ENCODE measurements around the gene FABP2.
"Not testable (repeated sequence)": the region's sequence is repeated elsewhere in the genome, so short reads cannot be mapped to it uniquely, and the experiment has no call there.

The FABP2 gene

DNA sequence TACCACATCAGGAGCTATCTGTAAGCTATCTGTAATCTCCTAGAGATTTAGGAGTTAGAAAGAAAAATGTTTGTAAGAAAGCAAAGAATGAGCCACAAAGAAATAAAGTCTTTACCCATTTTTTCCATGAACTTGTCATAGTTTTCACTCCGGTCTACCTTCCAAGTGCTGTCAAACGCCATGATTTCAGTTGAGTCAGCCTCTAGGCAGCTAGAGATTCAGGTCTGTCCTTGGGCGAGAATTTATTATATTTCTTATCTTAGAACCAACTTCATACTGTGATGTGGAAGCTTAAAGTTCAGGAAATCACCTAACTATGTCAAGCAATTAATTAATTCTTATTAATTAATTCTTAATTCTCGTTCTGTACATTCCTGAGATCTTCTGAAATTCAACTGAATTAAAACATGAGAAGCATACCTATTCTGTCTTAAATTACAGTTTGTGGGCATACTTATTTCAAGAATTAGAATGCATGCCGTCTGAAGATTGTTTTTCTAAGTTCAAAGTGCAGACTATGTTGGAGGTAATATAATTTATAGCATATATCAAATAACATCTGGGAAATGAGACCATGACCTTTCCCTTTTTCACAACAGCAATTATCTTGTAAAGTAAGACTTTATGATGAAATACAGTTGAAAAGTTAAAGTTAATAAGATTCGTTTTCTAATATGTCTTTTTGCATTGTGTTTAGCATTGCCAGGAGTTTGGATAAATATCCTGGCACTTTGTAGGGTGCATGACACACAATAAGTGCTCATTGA lies at the start of gene FABP2:
Gene FABP2 (minus strand): TSS at position 218 of the 767 bp plus-strand sequence. CDS start 36 bp downstream, at position 182.
- DNase-seq: no peak

DNA sequence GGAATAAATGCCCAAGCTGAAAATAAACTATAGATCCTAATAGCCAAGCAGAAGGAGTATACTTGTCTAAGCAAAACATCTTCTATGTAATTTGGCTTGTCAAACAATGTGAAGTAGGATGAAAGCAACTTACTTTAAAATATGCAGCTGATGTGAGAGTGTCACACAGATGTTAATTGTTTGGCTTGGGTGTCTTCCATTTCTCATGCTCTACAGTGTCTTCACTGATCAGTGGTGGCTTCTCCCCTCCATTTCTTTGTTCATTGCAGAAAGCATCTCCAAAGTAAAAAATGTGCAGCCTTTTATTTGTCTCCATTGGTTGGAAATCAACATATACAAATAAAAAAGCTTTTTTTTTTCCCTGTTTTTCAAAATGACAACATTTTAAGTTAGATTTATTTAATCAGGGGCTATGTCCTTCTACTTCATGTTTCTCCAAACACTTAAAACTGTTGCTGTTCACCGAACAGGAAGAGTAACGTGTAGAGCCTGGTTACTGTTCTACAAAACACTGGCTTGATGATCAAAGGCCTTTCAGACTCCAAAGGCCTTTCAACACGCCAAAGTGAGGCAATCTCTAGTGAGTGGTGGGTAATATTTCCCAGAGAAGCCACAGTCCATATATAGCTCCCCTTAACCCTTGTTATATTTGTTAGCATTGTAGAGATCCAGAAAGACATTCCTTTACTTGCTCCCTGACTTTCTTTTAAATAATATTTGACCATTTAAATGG lies 49.2 kb upstream of the FABP2 start:
- DNase-seq: not testable (repeated sequence)

DNA sequence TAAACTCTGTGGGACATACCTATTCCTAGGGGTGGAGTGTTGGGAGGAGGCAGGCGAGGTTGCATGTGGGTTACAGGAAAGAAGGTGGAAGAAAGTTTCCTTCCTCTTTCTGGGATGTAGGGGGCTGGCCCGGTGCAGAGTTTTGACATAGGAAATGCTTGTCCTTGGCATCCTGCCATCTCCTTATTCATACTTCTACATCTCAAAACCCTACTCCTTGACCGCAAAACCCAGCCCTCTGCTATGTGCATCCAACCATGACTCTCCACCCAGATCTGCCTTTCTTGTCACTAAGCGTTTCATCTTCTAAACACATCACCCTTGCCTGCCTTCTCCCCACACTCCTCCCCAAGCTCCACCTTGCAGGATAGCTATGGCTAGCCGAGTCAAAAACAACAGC lies 48.5 kb upstream of the FABP2 start:
- not testable (repeated sequence) for DNase-seq

DNA sequence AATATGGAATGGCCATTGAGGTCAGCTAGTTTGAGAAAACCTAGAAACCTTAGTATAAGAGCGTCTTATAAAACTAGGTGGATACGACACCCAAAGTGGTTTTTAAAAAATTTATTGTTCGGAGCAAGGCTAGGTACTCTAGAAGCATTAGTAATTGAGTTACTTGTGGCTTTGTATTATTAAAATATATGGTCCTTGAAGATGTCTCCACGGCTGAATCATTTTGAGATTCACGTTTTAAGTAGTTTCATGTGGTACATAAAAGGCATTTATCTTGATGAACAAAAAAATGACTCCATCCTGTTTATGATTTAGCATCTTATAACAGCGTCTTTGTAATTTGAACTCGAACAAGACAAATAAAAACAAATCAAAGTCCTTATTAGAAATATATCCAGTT lies 44.9 kb upstream of the FABP2 start:
- not testable (repeated sequence) for DNase-seq

DNA sequence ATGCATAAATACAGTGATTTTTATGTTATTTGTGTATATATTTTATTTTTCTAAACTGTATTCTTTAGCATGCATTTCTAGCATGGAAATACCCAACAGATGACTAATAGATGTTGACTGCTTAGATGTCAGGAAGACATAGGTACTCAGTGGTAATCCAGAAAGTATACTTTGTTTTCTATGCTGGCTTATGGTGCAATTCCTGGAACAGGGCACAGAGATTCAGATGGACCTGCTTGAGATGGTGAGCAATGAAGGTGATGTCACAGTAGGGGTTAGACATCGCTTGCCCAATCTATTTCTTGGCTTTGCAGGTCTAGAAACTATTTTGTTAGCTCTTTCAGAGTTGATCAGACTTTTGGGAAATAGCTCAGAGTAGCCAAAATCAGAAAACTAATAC lies 42.3 kb upstream of the FABP2 start:
- not testable (repeated sequence) for DNase-seq

DNA sequence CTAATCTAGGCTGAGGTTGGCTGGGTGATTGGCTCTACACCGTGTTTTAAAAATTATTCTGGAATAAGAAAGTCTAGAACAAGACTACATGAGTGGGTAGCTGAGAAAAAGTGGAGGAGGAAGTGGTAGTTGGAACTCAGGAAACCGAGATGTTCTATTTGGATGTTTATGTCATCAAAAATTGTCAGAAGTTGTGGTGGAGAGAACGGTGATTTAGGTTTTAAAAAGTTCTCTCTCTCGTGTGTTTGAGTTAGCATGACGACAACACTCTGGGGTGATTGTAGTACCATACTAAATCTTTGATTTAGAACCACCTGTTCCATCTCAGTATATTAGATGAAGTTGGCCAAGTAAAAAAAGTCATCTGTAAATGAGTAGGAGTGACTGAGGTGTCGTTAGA lies 41.4 kb upstream of the FABP2 start:
- not testable (repeated sequence) for DNase-seq

DNA sequence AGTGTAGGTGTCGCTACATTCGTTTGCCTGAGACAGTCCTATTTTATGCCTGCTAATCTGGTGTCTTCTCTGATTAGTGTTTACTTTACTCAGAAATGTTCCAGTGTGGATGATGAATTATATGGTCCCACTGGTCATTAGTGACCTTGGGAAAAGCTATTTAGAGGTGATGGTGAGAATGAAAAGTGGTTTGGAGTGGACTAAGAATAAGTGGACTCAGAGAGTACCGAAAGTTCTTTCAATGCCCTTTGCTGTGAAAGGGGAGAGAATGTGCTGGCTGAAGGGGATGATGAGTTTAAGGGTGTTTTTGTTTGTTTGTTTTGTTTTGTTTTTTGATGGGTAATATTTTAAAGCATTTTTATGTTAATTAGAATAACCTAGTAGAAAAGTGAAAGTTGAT lies 40.5 kb upstream of the FABP2 start:
- not testable (repeated sequence) for DNase-seq

DNA sequence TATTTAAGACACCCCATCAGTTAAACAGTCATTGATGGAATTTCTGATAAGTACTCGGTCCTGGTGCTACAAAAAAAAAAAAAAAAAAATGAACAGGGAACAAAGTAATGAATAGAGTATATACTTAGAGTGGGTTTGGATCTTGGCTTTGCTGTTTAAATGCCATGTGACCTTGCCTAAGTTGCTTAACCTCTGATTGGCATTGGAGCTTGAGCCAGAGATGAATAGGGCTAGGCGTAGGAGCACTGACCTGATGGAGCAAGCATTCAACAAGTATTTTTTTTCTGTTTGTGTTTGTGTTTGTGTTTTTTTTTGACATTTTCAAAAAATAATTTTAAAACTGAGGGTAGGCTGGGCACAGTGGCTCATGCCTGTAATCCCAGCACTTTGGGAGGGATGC lies 37.9 kb upstream of the FABP2 start:
- not testable (repeated sequence) for DNase-seq

DNA sequence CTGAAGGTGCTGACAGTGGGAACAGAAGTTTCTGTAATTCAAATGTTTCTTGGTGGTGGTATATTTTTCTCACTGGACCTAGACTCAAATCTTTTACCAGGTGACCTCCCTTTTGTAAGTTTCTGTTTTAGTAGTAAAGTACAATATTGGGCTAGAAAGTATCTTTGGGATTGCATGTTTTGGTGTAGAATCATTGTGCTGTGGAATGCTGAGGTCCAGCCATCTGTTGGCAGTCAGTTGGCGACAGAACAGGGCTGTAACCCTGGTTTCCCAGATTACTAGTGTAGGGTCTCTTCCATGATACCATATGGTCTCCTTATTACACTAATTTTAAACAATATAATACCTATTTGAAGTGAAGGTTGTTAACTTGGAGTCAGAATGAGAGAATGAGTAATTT lies 34.9 kb upstream of the FABP2 start:
- DNase-seq: not testable (repeated sequence)

DNA sequence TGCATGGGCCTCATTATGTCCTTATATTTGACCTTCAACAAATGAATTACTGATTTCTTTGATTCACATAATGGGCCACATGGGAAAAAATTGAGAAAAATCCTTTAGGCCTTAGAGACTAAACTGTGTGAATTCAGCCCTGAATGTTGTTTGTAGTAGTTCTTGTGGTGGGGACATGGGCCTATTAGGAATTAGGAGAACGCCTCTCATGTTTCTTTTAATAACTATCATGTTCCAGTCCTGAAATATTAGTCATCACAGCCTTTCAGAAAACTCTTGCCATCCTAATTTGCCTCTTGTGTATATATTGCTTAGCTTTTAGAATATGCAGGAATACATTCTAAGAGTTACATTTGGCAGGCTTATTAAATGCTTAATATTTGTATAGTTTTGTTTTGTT lies 34.1 kb upstream of the FABP2 start:
- not testable (repeated sequence) for DNase-seq

DNA sequence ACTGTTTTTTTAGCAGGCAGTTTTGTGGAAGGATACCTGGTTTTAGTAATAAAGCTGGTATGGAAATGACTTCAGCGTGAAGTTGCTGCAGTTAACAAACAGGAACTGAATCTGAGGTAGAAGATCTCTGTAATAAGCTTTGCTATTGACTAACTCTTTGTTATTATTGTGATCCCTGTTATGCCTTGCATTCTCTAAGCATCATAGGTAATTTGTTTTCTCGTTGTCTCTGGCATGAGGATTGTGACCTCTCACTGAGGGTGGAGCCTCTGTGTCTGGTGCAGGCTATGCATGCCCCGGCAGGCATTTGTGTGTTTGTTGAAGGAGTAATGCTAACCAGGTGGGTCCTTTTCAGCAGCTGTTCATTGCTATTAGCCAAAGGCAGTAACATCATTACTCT lies 31.4 kb upstream of the FABP2 start:
- not testable (repeated sequence) for DNase-seq

DNA sequence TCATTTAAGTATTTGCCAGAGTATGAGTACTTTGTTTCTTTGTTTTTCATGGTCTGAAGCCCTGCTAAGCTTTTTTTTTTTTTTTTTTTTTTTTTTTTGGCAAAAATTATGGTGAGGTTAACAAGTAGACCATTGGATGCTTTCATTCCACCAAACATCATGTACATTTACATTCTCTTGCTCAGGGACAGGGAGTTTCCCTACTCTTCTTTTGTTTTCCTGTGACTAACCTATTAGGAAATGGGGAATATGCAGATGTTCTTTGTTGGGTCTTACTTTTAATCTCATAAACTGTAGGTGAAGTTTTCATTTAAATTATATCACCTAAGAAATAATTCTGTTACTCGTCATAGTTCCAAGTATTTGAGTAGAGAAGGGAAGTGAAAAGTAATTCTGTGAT lies 26.2 kb upstream of the FABP2 start:
- not testable (repeated sequence) for DNase-seq

DNA sequence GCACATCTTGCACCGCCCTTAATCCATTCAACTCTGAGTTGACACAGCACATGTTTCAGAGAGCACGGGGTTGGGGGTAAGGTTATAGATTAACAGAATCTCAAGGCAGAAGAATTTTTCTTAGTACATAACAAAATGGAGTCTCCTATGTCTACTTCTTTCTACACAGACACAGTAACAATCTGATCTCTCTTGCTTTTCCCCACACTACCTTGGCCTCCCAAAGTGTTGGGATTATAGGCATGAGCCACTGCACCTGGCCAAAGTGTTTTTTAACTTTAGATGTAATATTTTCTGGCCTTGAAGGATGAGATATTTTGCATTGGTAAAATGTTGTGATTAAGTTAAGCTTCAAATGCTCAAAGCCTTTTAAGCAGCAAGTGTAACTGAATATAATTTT lies 21.4 kb upstream of the FABP2 start:
- DNase-seq: not testable (repeated sequence)

DNA sequence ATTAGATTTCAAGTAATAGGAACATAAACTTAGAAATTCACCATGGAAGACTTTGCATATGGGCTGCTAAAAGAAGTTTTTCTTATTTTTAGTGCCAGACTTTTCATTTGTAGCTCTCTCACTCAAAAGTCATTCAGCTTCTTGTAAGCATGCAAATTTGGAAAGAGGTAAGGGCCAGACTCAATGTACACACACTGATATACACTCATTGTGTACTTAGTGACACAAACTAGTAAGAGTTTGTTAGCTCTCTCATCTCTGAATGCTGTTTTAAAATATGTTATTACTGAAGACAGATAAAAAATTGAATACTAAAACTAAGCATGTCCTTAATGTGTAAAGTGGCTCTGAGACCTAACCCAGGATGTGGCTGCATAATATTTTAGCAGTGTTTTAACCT lies 18.0 kb upstream of the FABP2 start:
- not testable (repeated sequence) for DNase-seq

DNA sequence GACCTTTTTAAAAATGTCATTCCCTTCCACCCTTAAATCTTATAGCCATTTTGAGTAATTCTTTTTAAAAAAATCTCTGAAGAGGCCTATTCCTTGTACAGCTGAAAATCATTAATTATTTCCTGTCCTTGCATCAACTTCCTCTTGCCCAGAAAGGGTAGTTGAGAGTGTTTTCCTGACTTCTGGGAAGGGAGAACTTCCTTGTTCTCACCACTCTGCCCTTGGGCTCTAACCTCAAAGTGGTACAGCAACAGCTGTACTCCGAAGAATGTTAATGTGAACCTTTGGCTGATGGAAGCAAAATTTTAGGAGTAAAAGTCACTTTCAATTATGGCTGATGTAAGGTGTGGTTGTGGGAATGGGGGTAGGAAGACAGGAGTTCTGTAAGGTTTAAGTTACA lies 15.1 kb upstream of the FABP2 start:
- peak; percentile 59 for DNase-seq

DNA sequence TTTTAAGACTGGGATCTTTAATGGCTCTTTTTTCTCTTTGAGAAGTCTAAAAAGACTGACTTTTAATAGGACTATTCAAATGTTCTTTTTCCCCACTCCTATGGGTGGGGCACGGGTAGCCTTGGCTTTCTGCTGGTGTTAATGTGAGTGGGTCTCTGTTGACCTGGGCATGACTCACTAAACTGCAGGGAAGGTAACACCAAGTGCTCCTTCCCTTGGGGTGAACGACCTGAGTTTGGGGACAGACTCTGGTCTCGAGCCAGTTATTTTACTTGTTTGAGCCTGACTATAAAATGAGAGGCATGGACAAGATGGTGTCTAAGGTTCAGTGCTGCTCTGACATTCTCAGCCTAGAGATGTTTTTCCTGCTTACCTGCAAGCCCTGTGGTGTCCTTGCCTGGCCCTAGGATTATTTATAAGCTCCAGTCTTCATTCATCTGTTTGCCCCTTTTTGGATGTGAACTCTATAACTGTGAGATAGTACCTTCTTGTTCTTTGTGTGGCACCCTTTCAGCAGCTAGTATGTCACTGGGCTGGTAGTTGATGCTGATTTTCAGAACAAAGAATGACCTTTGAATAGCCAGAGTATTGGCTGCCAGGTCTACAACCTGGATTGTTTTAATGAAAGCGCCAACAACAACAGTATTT lies 14.5 kb upstream of the FABP2 start:
- not testable (repeated sequence) for DNase-seq

DNA sequence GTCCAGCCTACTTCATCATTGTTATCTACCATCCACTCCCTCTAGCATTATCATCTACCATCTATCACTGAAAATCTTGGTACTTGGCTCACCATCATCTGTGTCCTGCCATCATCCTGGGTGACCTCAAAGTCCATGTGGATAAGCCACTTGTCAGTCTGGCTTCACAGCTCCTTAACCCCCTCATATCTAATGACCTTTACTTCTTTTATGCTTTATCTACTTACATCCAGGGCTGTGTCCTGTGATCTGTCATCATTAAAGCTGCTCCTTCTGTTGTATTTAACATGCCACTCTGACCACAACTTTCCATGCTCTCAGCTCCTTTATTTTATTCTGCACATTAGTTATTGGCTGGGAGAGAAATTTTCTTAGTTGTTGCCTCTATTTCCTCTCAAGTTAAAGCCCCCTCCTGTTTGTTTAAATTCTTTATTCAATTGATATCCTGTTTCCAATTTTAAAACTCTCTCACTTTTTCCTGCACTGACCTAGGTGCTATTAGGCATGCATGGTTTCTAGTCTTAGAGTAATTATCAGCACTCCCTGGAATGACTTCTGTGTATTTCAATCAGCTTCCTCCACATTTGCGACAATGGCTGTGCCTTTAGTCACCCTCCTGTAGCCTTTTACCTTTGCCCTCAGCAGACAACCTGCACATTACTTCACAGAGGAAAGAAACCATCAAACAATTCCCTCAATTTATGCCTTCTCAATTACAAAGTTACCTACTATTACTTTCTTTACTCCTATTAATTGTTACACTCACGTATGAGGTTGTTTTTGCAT lies 8.1 kb upstream of the FABP2 start:
- no peak for DNase-seq

DNA sequence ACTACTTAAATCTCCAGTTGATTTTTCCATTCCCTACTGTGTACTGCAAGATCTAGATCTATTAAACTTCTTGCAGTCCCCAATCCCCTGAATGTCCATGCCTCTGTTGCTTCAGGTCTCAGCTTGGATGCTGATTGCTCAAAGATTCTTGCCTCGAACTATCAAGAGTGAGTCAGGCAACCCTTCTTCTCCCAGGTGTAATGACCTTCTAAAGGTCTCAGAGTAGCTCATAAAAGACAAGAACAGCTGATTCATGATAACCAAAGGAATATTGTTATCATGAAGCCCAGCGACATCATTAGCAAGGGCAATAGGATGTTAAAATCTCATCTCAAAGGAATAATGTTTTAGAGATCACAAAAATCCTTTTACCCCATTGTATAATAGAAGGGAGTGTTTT lies 6.8 kb upstream of the FABP2 start:
- DNase-seq: no peak

DNA sequence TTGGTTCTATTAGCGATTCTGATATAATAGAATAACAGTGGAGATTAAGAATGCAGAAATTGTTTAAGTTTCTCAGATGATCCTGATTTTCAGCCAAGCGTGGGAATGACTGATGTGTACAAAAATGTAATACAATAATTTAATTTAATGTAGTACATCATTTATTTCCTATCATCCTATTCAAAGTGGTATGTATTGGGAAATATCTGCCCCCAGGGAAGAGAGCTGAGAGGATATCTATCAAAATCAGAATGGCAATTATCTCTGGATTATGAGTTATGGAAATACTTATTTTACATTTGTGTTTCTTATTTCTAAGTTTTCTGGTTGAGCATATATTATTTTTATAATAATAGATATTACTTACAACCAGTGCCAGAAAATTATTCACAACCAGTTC lies 3.9 kb downstream of the FABP2 start:
- no peak for DNase-seq

DNA sequence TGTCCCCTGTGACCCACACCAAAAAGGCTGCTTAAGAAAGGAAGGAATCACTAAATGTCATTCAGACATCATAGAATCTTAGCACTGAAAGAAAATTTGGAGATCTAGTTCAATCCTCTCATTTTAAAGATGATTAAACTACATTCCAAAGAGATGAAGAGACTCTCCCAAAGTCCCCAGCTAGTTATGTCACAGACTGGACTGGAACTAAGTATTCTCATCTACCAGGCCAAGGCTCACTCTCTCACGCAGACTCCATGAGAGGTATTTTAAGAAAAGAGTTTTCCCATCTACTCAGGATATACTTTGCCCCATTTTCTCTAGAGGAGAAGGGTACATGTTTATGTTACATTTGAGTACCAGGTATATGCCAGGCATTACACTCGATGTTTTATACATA lies 6.9 kb downstream of the FABP2 start:
- DNase-seq: no peak

DNA sequence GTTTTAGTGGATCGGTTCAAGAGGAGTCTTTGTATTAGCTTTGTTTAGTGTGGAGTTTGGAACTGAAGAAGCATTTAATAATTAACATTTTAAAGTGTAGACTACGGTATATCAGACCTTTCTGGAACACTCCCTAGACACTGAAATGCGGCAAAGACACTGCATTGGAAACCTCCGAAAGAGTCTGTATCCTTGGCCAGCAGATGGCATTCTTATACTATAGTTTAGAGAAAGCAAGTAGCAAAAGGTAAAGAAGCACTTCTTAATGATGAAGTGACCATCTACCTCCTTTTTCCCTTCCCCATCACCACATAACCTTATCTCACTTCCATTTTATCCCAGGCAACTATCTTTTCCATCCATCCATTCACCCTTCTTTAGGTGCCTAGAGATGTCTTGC lies 7.6 kb downstream of the FABP2 start:
- no peak for DNase-seq

DNA sequence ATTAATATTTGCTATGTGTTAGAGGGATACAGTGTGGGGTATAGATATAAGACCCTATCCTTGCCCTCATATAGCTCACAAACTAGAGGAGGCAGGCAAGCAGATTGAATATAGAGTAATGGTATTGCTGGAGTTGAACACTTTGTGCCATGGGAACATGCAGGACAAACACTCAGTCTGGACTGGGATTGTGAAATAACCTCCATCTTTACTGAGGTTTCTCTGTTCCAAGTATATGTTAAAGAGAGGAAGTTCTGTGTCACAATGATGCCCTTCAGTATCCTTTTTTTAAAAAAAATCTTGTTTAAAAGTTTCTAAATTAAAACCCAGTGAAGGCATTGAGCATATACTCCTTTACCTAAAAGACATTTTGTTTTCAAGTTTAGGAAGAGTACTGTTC lies 8.7 kb downstream of the FABP2 start:
- no peak for DNase-seq

DNA sequence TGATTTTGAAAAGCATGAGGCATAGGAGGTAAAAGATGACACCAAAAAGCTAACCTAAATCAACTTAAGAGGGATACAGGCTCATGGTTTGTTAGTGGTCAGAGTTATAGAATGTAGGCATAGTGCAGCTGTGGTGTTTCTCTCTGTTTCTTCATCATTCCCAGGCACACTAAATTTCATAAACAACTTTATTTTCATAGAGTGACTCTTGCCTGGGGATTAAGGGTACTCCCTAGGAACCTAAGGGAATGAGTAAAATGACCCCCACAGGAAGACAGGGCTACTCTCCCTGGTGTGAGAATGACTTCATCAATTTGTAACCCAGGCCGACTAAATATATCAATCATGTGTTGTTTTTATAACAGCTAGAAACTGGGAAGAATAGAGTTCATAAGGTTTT lies 11.1 kb downstream of the FABP2 start:
- DNase-seq: no peak

Measured in islet precursor cell (in vitro differentiated cells).